Aorta (tissue), 5 donors: ENCODE data around the gene BUB1B. TPM values are rescaled to one million over a fixed set of nuclear protein-coding genes. Genes with fewer than 3 reads are reported as not detected.

Source experiments
- ATAC-seq: fragments of 200-7000 bp; cut with Tn5 transposase; one replicate; pipeline ENCODE4 v1.9.1; 2022; ENCODE audit warnings: moderate library complexity; ENCODE audit not compliant: low FRiP score
- DNase-seq, 2 donors: peaks; one replicate each; pipeline ENCODE4 v3.0.0-alpha.2; 2020
- H3K27ac ChIP-seq, 2 donors: one replicate each; pipeline ENCODE4 v1.5.1; 2013; ENCODE audit warnings: low read length in 2 of 2, mild to moderate bottlenecking in 2 of 2, moderate library complexity in 2 of 2, control low read depth in 1 of 2, inconsistent platforms in 1 of 2, low read depth in 1 of 2
- H3K27me3 ChIP-seq, 2 donors: one replicate each; pipeline ENCODE4 v1.6.1; 2013; ENCODE audit warnings: control low read depth in 1 of 2, low read length in 1 of 2, mild to moderate bottlenecking in 1 of 2, moderate library complexity in 1 of 2; ENCODE audit not compliant: insufficient read depth in 2 of 2, control insufficient read depth in 1 of 2
- H3K36me3 ChIP-seq, 2 donors: one replicate each; pipeline ENCODE4 v1.6.1; 2013; ENCODE audit warnings: control low read depth in 1 of 2, low read length in 1 of 2, mild to moderate bottlenecking in 1 of 2; ENCODE audit not compliant: insufficient read depth in 2 of 2, control insufficient read depth in 1 of 2
- H3K4me1 ChIP-seq, 2 donors: one replicate each; pipeline ENCODE4 v1.6.1; 2013; ENCODE audit warnings: low read length in 2 of 2, control low read depth in 1 of 2, mild to moderate bottlenecking in 1 of 2, moderate library complexity in 1 of 2; ENCODE audit not compliant: insufficient read depth in 2 of 2, control insufficient read depth in 1 of 2
- H3K4me3 ChIP-seq, 2 donors: one replicate each; pipeline ENCODE4 v1.5.1; 2013; ENCODE audit warnings: low read length in 2 of 2, control low read depth in 1 of 2, mild to moderate bottlenecking in 1 of 2
- H3K9me3 ChIP-seq: one replicate; pipeline ENCODE4 v1.6.1; 2013; ENCODE audit warnings: mild to moderate bottlenecking, low read length; ENCODE audit not compliant: control insufficient read depth
- WGBS, 2 donors: extraction: QIAGEN DNeasy Blood & Tissue Kit; methylation state at CpG; one replicate each; pipeline ENCODE4 v1.1.7; 2013; 5-methylcytosine and 5-hydroxymethylcytosine counted together
- intact Hi-C, 2 donors: fragments of 100-400 bp; cut with DNase I; formaldehyde crosslinking; loops; one replicate each; pipeline versions ENCODE4 v1.14.2 to v1.15.0; 2022
- polyA plus RNA-seq, 2 donors: library from polyadenylated mRNA; stranded (reverse); fragments of 200-250 nt; gene quantifications; one replicate each; pipeline ENCODE4 v1.2.3, GENCODE V29; 2013
- total RNA-seq, 2 donors: library from RNA; stranded (reverse); fragmentation: NEBNext Ultra II Directional; extraction: Animal tissue kit (Norgen Biotek cat#: 25700); gene quantifications; one replicate each; pipeline ENCODE4 v1.2.1, GENCODE V29; 2021
- donor health status: healthy with polysubstance abuse.
- donor health status: Bipolar disorder and iron deficiency.
- donor health status: DM: no; HTN: no; CAD: no.
- donor health status: DM: no; HTN: no; CAD: no.
- donor health status: DM: yes; HTN: yes; CAD: no.

The BUB1B gene
- total and polyA plus RNA-seq, 4 donors = 0.51 to 5.0 (median 1.9) TPM

- Histone ChIP-seq H3K36me3 (no peaks in the 10 kb centered on the region), H3K27me3 (no peaks in the 10 kb centered on the region), H3K4me1 (no peaks in the 10 kb centered on the region), H3K4me3 (no peak overlapping the region), H3K27ac (no peak overlapping the region), H3K9me3 (no peaks in the 10 kb centered on the region)
- ATAC-seq = no peak
- intact Hi-C loops = no loop called here
- 96 to 98% methylated on average over 5 of the region's 5 CpGs for WGBS, 2 donors
- no peak for DNase-seq
Measured at GRCh38 chr15:40229316-40229715, 68.4 kb downstream of the BUB1B start.

GRCh38 chr15:40229956-40230355, 69.1 kb downstream of the BUB1B start:
- Histone ChIP-seq H3K27ac (no peak overlapping the region), H3K4me1 (no peaks in the 10 kb centered on the region), H3K9me3 (no peaks in the 10 kb centered on the region), H3K4me3 (no peak overlapping the region), H3K27me3 (no peaks in the 10 kb centered on the region), H3K36me3 (no peaks in the 10 kb centered on the region)
- intact Hi-C loops = no loop called here
- ATAC-seq = no peak
- DNase-seq = no peak
- 99 to 100% methylated on average over 1 of the region's 1 CpG for WGBS, 2 donors

GRCh38 chr15:40232625-40233070, 71.8 kb downstream of the BUB1B start:
- no peak overlapping the region for H3K27ac ChIP-seq
- H3K9me3 ChIP-seq = no peaks in the 10 kb centered on the region
- no peak for DNase-seq
- no peak for ATAC-seq
- intact Hi-C loops = no loop called here
- no peaks in the 10 kb centered on the region for H3K4me1 ChIP-seq
- 70 to 74% methylated on average over 7 of the region's 7 CpGs for WGBS, 2 donors
- H3K27me3 ChIP-seq = no peaks in the 10 kb centered on the region
- no peaks in the 10 kb centered on the region for H3K36me3 ChIP-seq
- no peak overlapping the region for H3K4me3 ChIP-seq

- intact Hi-C loops = no loop called here
- Histone ChIP-seq H3K27ac (no peak overlapping the region), H3K4me3 (no peak overlapping the region), H3K4me1 (no peaks in the 10 kb centered on the region), H3K9me3 (no peaks in the 10 kb centered on the region), H3K27me3 (no peaks in the 10 kb centered on the region), H3K36me3 (no peaks in the 10 kb centered on the region)
- no peak for DNase-seq
- ATAC-seq = no peak
- 90 to 95% methylated on average over 11 of the region's 11 CpGs for WGBS, 2 donors
Measured at GRCh38 chr15:40233727-40234577, 73.1 kb downstream of the BUB1B start.

GRCh38 chr15:40234783-40235182, 73.9 kb downstream of the BUB1B start:
- intact Hi-C loops = no loop called here

GRCh38 chr15:40235201-40235885, 74.5 kb downstream of the BUB1B start:
- ATAC-seq = no peak
- 87 to 93% methylated on average over 4 of the region's 4 CpGs for WGBS, 2 donors
- intact Hi-C loops = no loop called here

More at GRCh38 chr15:40234783-40235182, 73.9 kb downstream of the BUB1B start:
- H3K36me3 ChIP-seq = no peaks in the 10 kb centered on the region
- DNase-seq (no peak), ATAC-seq (no peak)
- H3K9me3 ChIP-seq = no peaks in the 10 kb centered on the region
- 78 to 84% methylated on average over 4 of the region's 4 CpGs for WGBS, 2 donors
- no peak overlapping the region for H3K4me3 ChIP-seq
- no peaks in the 10 kb centered on the region for H3K4me1 ChIP-seq
- no peak overlapping the region for H3K27ac ChIP-seq
- H3K27me3 ChIP-seq = no peaks in the 10 kb centered on the region

GRCh38 chr15:40238532-40239403, 77.9 kb downstream of the BUB1B start, which contains the start of gene PAK6:
Gene PAK6 (plus strand): TSS chr15:40239063. CDS start chr15:40264786, 25,723 bp downstream.
- 4% methylated on average over 35 to 39 of the region's 39 CpGs for WGBS, 2 donors
- H3K27me3 ChIP-seq = no peaks in the 10 kb centered on the region
- no peaks in the 10 kb centered on the region for H3K9me3 ChIP-seq
- intact Hi-C loops = loop anchor here in 1 of 2 donors (1.0 kb wide), 1 partner anchor 36 kb away; no protein-coding TSS in a partner anchor
- H3K36me3 ChIP-seq = no peaks in the 10 kb centered on the region
- H3K4me1 ChIP-seq = no peaks in the 10 kb centered on the region
- DNase-seq = peak in 1 of 2 donors; percentile 66
- ATAC-seq = peak; percentile 62
- H3K27ac ChIP-seq = no peak within 1 kb of the TSS
- H3K4me3 ChIP-seq = no peak within 1 kb of the TSS

More at GRCh38 chr15:40235201-40235885, 74.5 kb downstream of the BUB1B start:
- H3K4me3 ChIP-seq = no peak overlapping the region
- H3K27me3 ChIP-seq = no peaks in the 10 kb centered on the region
- no peak for DNase-seq
- no peaks in the 10 kb centered on the region for H3K36me3 ChIP-seq
- no peaks in the 10 kb centered on the region for H3K9me3 ChIP-seq
- H3K27ac ChIP-seq = no peak overlapping the region
- no peaks in the 10 kb centered on the region for H3K4me1 ChIP-seq

GRCh38 chr15:40239404-40239692, 78.5 kb downstream of the BUB1B start:
- no peaks in the 10 kb centered on the region for H3K4me1 ChIP-seq
- H3K4me3 ChIP-seq = no peak overlapping the region
- no peaks in the 10 kb centered on the region for H3K9me3 ChIP-seq
- no peaks in the 10 kb centered on the region for H3K27me3 ChIP-seq
- H3K27ac ChIP-seq = no peak overlapping the region
- no peaks in the 10 kb centered on the region for H3K36me3 ChIP-seq
- 32 to 37% methylated on average over 5 of the region's 5 CpGs for WGBS, 2 donors
- DNase-seq = no peak
- intact Hi-C loops = loop anchor here in 1 of 2 donors (1.0 kb wide), 1 partner anchor 35 kb away; no protein-coding TSS in a partner anchor
- ATAC-seq = no peak
